K562 (cell line): ENCODE data around the gene PRLHR. TPM values are rescaled to one million over a fixed set of nuclear protein-coding genes. Genes with fewer than 3 reads are reported as not detected.

Source experiments
- PTRF ChIP-seq: fragments of 450-650 bp; IDR thresholded peaks from 2 replicates; pipeline ENCODE4 v1.6.1; 2016; ENCODE audit warnings: mild to moderate bottlenecking, missing genetic modification characterization, missing compliant biosample characterization
- polyA plus RNA-seq, 8 experiments: library from polyadenylated mRNA; depleted of rRNA in 4 of 8; stranded (reverse) in 5 of 8; unstranded in 3 of 8; fragments of >200 nt; fragmentation: Nextera tagmentation in 2 of 8; fragmentation: Illumina TruSeq in 1 of 8; extraction: Ambion mirVana in 2 of 8; extraction: Trizol in 1 of 8; gene quantifications; 2 replicates each; pipeline versions ENCODE4 v1.2.1 to v1.2.3, GENCODE V29; 2011 to 2014; ENCODE audit warnings: inconsistent platforms in 1 of 8, missing spikeins in 1 of 8
- total RNA-seq, 7 experiments: library from RNA; depleted of rRNA in 6 of 7; stranded (reverse); fragments of >200 nt in 6 of 7; fragmentation: Illumina TruSeq in 2 of 7; extraction: Trizol in 2 of 7; gene quantifications; 2 replicates each; pipeline versions ENCODE4 v1.2.1 to v1.2.3, GENCODE V29; 2011 to 2021; ENCODE audit warnings: low replicate concordance in 1 of 7
- TF ChIP-seq, protein P1 (sequence below), 3 experiments: fragments of 200-800 bp in 1 of 3; sonication (Bioruptor generic) in 1 of 3; sonication (generic) in 1 of 3; formaldehyde crosslinking in 1 of 3; IDR thresholded peaks; 2 replicates each; pipeline versions ENCODE4 v1.6.1 to v1.8.0; 2016 to 2022; ENCODE audit warnings: mild to moderate bottlenecking in 2 of 3, missing compliant biosample characterization in 2 of 3, missing genetic modification characterization in 2 of 3, missing genetic modification reagents in 1 of 3

The PRLHR gene
- total and polyA plus RNA-seq, 9 of the 15 experiments (the other 6 are each of a cell fraction or from before 2014, with no cell fraction given), result not detected

DNA sequence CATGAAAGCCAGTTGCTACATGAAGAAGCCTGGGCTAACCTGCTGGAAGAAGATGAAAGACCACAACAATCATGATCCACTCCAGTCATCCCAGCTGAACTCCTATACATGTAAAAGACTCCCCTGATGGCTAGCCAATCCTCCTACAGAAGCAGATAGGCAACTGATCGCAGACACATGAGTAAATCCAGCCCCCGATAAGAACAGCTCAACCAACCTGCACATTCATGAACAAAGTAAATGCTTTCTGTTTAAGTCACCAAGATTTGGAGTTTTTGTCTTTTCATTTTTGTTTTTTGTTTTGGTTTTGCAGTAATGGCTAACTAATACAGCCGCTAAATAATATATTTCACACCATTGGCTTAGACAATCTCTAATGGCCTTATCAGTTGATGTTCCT lies 53.7 kb downstream of the PRLHR start (continued):
- TF ChIP-seq, protein P1, sequence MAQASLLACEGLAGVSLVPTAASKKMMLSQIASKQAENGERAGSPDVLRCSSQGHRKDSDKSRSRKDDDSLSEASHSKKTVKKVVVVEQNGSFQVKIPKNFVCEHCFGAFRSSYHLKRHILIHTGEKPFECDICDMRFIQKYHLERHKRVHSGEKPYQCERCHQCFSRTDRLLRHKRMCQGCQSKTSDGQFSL (CRISPR knock-in tag; IDR thresholded peaks at IDR 0.05), result no peak
- TF ChIP-seq, protein P1 (tag; IDR thresholded peaks at IDR 0.05), result no peak
- TF ChIP-seq PTRF (tag), result no peak

Other genes starting within 250 kb of the PRLHR start
- gene CACUL1, start 159.3 kb upstream of the PRLHR start, total RNA-seq (2014; rRNA removed), result 13.5 and 13.9 TPM in 2 replicates
- 16.1 and 18.4 TPM in 2 replicates for gene CACUL1, start 159.3 kb upstream of the PRLHR start, total RNA-seq (2014; rRNA removed; fragmentation: Illumina TruSeq; extraction: Trizol)
- gene CACUL1, start 159.3 kb upstream of the PRLHR start, total RNA-seq (2015; rRNA removed; fragmentation: Illumina TruSeq; extraction: Trizol), result 14.8 and 15.1 TPM in 2 replicates
- 16.5 and 17.1 TPM in 2 replicates for gene CACUL1, start 159.3 kb upstream of the PRLHR start, total RNA-seq (2021)
- 13.9 and 15.0 TPM in 2 replicates for gene CACUL1, start 159.3 kb upstream of the PRLHR start, polyA plus RNA-seq (2011; rRNA removed)
- gene CACUL1, start 159.3 kb upstream of the PRLHR start, polyA plus RNA-seq (2014; fragmentation: Illumina TruSeq; extraction: Trizol), result 6.1 and 6.5 TPM in 2 replicates
- gene CACUL1, start 159.3 kb upstream of the PRLHR start, polyA plus RNA-seq (2014; fragmentation: Nextera tagmentation; extraction: Ambion mirVana), result 10 to 100 TPM in 1 of 2 experiments, 1 to 10 TPM in 1; 4.5 to 10.1 TPM
- gene CACUL1, start 159.3 kb upstream of the PRLHR start, polyA plus RNA-seq (2014; rRNA removed), result 6.1 and 6.4 TPM in 2 replicates